Psoas muscle (tissue), 8 donors: ENCODE measurements around the gene KDM2A. TPM values are rescaled to one million over a fixed set of nuclear protein-coding genes. Genes with fewer than 3 reads are reported as not detected.
"Not testable (repeated sequence)": the region's sequence is repeated elsewhere in the genome, so short reads cannot be mapped to it uniquely, and the experiment has no call there.

Experiments
- ATAC-seq, 4 donors: fragments of 200-7000 bp; cut with Tn5 transposase; one replicate each; pipeline ENCODE4 v1.9.1; 2020; ENCODE audit warnings: moderate library complexity in 3 of 4, mild to moderate bottlenecking in 2 of 4
- DNase-seq, 2 donors: peaks; one replicate each; pipeline ENCODE4 v3.0.0-alpha.2; 2020
- H3K27ac ChIP-seq: fragments of 200-600 bp; one replicate; pipeline ENCODE4 v1.8.0; 2022
- H3K27me3 ChIP-seq, 3 donors: fragments of 200-600 bp in 1 of 3; one replicate each; pipeline versions ENCODE4 v1.6.1 to v1.8.0; 2013 to 2022; ENCODE audit warnings: low read length in 2 of 3, mild to moderate bottlenecking in 2 of 3, moderate library complexity in 1 of 3; ENCODE audit not compliant: insufficient read depth in 3 of 3
- H3K36me3 ChIP-seq, 2 donors: fragments of 200-600 bp in 1 of 2; one replicate each; pipeline versions ENCODE4 v1.6.1 to v1.8.0; 2013 to 2022; ENCODE audit warnings: low read depth in 1 of 2, mild to moderate bottlenecking in 1 of 2, moderate library complexity in 1 of 2; ENCODE audit not compliant: insufficient read depth in 1 of 2
- H3K4me1 ChIP-seq: fragments of 200-600 bp; one replicate; pipeline ENCODE4 v1.8.0; 2022
- H3K4me3 ChIP-seq: fragments of 200-600 bp; one replicate; pipeline ENCODE4 v1.8.0; 2022; ENCODE audit warnings: mild to moderate bottlenecking
- H3K9me3 ChIP-seq: fragments of 200-600 bp; one replicate; pipeline ENCODE4 v1.8.0; 2022
- WGBS, 3 donors: extraction: QIAGEN DNeasy Blood & Tissue Kit; methylation state at CpG; one replicate each; pipeline versions ENCODE4 v1.1.6 to v1.1.7; 2013; 5-methylcytosine and 5-hydroxymethylcytosine counted together
- intact Hi-C, 2 donors: fragments of 100-400 bp; cut with DNase I; formaldehyde crosslinking; loops; one replicate each; pipeline versions ENCODE4 v1.11.0 to v1.14.2; 2022
- polyA plus RNA-seq, 3 donors: library from polyadenylated mRNA; stranded (reverse); fragments of 200-250 nt; gene quantifications; one replicate each; pipeline ENCODE4 v1.2.3, GENCODE V29; 2013
- total RNA-seq, 4 donors: library from RNA; stranded (reverse); fragmentation: NEBNext Ultra II Directional in 2 of 4; extraction: Animal tissue kit (Norgen Biotek cat#: 25700) in 2 of 4; gene quantifications; one replicate each; pipeline versions ENCODE4 v1.2.1 to v1.2.4, GENCODE V29; 2021 to 2023
- TF ChIP-seq, protein P1 (sequence below): fragments of 200-600 bp; IDR thresholded peaks from one replicate; pipeline ENCODE4 v1.8.0; 2022; ENCODE audit warnings: antibody characterized with exemption
- donor health status: healthy with polysubstance abuse.
- donor health status: DM: no; HTN: no; CAD: no; lungs with moderate emphysema.
- donor health status: Bipolar disorder and iron deficiency.
- donor health status: healthy.
- donor health status: DM: yes; HTN: yes; CAD: no.
- donor health status: DM: no; HTN: no; CAD: no.
- donor health status: DM: no; HTN: no; CAD: no.
- donor health status: DM: yes; HTN: yes; CAD: no.

The KDM2A gene
- total and polyA plus RNA-seq, 7 donors, result 26.6 to 67.9 (median 52.4) TPM

DNA sequence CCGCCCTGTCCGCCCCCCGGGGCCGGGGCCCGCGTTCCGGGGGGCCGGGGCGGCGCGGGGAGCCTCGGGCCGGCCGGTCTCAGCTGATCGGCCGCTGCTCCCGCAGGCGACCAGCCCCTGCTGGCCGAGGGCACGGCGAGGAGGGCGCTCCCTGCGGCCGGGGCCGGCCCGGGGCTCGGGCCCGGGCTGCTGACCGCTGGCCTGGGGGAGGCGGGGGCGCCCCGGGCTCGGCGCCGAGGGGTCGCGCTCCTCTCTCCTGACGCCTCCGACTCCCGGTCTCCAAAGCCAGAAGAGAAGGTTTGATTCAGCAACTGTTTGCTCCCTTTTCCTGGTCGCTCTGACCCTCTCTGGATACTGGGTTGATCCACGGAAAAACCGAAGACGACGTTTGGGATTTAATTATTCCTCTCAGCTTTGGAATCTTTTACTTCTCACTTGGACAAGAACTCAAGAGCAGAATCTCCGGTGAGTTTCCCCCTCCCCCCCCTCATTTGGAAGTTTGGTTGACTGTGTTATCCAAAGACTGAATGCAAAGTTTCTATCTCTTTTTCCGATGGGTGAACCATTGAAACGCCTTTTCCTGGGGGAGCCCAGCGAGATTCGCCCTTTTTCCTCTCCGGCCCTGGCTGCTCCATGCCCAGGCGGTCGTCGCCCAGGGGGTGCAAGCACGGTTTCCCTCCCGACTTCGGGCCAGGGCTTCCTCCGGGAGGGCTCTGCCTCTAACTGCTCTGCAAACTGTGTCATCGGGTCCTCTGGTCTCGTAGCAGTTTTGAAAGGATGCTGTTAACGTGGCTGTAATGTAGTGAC, 725 bp downstream of the KDM2A start:
- Histone ChIP-seq H3K27me3 (no peaks in the 10 kb centered on the region), H3K36me3 (peaks cover 0 to 13% of the 10 kb centered on the region in 2 donors), H3K9me3 (no peaks in the 10 kb centered on the region), H3K4me1 (peaks cover 35% of the 10 kb centered on the region), H3K27ac (peak overlapping the region; percentile 99), H3K4me3 (peak overlapping the region; percentile 99)
- WGBS, 3 donors, result 0 to 1% (median 1%) methylated on average over 37 to 61 of the region's 61 CpGs
- DNase-seq (peak; percentile 43 to 65), ATAC-seq (peak in 2 of 4 donors; percentile 10 to 11)
- TF ChIP-seq, protein P1, sequence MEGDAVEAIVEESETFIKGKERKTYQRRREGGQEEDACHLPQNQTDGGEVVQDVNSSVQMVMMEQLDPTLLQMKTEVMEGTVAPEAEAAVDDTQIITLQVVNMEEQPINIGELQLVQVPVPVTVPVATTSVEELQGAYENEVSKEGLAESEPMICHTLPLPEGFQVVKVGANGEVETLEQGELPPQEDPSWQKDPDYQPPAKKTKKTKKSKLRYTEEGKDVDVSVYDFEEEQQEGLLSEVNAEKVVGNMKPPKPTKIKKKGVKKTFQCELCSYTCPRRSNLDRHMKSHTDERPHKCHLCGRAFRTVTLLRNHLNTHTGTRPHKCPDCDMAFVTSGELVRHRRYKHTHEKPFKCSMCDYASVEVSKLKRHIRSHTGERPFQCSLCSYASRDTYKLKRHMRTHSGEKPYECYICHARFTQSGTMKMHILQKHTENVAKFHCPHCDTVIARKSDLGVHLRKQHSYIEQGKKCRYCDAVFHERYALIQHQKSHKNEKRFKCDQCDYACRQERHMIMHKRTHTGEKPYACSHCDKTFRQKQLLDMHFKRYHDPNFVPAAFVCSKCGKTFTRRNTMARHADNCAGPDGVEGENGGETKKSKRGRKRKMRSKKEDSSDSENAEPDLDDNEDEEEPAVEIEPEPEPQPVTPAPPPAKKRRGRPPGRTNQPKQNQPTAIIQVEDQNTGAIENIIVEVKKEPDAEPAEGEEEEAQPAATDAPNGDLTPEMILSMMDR, result peak; percentile 7
- intact Hi-C loops, result loop anchor here (5.0 kb wide), 4 partner anchors 43 to 123 kb away; partner anchors contain the start of gene RHOD (in 1 of the 2)

DNA sequence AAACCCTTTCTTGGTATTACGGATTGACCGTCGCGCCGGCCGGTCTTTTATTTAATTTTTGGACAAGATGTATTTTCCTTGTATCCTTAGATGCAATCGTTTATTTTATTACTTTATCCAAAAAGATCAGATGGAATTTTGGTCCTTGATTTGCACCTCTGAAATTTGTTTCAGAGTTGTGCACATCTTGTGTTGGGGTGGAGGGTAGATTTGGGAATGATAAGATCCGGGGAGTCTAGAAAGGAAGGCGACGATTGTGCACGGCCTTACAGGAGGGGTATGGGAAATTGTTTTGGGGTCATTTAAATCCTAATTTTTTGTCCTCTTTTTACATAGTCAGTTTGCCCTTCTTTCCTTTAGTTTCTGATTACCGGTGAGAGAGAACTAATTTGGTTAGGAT, 1.4 kb downstream of the KDM2A start:
- peaks cover 35% of the 10 kb centered on the region for H3K4me1 ChIP-seq

DNA sequence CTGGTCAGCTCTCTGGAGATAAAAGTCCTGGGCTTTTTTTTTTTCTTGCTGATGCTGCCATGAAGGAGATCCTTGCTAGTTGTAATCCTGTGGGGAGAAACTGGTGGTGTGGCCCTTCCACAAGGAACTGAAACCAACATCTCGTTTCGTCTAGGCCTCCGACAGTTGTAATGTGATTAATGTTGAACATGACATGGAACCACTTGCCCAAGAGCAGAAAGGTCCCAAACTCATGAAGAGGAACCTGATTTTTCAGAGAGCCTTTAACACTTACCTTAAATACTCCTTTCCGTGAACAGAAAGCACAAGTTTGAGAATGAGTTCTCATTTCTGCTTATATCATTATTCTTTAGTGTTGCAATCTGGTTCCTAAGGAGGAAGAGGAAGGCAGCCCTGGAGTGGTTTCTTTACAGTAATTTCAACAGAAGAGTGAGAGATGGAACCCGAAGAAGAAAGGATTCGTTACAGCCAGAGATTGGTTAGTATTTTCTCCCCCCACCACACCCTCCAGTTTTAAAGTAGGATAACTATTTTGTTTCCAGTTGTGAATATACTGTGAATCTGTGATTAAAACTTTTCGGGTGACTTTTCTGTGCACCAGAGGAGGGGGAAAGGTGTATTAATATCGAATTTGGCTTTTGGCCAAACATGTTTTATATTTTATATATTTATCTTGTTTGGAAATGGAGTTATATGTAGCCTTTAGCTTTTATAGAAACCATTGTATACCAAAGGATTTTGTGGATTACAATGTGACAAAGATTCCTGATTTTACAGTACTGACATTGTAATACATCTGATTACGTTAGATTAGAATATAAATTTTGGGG, 2.0 kb downstream of the KDM2A start:
- peak overlapping the region; percentile 99 for H3K4me3 ChIP-seq
- H3K27me3 ChIP-seq, result no peaks in the 10 kb centered on the region
- peaks cover 35% of the 10 kb centered on the region for H3K4me1 ChIP-seq
- peak overlapping the region; percentile 99 for H3K27ac ChIP-seq
- no peaks in the 10 kb centered on the region for H3K9me3 ChIP-seq
- TF ChIP-seq, protein P1, result no peak
- ATAC-seq (peak in 1 of 4 donors; percentile 24), DNase-seq (no peak)
- H3K36me3 ChIP-seq, result peaks cover 0 to 22% of the 10 kb centered on the region in 2 donors
- intact Hi-C loops, result loop anchor here (5.0 kb wide), 3 partner anchors 41 to 121 kb away; no protein-coding TSS in a partner anchor
- 8 to 13% (median 8%) methylated on average over 9 of the region's 9 CpGs for WGBS, 3 donors

More for the DNA sequence above, 1.4 kb downstream of the KDM2A start:
- 0 to 1% (median 1%) methylated on average over 12 of the region's 12 CpGs for WGBS, 3 donors
- Histone ChIP-seq H3K4me3 (peak overlapping the region; percentile 99), H3K36me3 (peaks cover 0 to 18% of the 10 kb centered on the region in 2 donors), H3K9me3 (no peaks in the 10 kb centered on the region), H3K27me3 (no peaks in the 10 kb centered on the region), H3K27ac (peak overlapping the region; percentile 99)
- TF ChIP-seq, protein P1, result no peak
- intact Hi-C loops, result loop anchor here (5.0 kb wide), 3 partner anchors 42 to 122 kb away; no protein-coding TSS in a partner anchor
- DNase-seq (no peak), ATAC-seq (no peak)

DNA sequence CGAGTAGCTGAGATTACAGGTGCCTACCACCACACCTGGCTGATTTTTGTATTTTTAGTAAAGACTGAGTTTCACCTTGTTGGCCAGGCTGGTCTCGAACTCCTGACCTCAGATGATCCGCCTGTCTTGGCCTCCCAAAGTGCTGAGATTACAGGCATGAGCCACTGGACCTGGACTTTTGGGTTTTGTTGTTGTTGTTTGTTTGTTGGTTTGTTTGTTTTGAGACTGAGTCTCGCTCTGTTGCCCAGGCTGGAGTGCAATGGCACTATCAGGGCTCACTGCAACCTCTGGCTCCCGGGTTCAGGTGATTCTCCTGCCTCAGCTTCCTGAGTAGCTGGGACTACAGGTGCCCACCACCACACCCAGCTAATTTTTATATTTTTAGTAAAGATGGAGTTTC, 4.7 kb downstream of the KDM2A start:
- peaks cover 35% of the 10 kb centered on the region for H3K4me1 ChIP-seq
- not testable (repeated sequence) for DNase-seq, ATAC-seq, H3K27ac ChIP-seq, H3K9me3 ChIP-seq, H3K4me3 ChIP-seq, H3K27me3 ChIP-seq
- intact Hi-C loops, result loop anchor here (5.0 kb wide), 3 partner anchors 38 to 118 kb away; no protein-coding TSS in a partner anchor
- WGBS, 3 donors, result 88 to 95% (median 90%) methylated on average over 5 of the region's 5 CpGs
- peaks cover 0 to 41% of the 10 kb centered on the region in 2 donors for H3K36me3 ChIP-seq

DNA sequence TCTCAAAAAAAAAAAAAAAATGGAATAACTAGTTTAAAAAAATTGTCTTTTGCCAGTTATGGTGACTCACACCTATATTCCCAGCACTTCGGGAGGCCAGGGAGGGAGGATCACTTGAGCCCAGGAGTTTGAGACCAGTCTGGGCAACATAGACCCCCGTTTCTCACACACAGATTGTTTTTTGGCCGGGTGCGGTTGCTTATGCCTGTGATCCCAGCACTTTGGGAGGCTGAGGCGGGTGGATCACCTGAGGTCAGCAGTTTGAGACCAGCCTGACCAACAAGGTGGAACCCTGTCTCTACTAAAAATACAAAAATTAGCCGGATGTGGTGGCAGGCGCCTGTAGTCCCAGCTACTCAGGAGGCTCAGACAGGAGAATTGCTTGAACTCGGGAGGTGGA, 7.2 kb downstream of the KDM2A start:
- H3K9me3 ChIP-seq, H3K27ac ChIP-seq, ATAC-seq, intact Hi-C loops, H3K27me3 ChIP-seq, H3K4me3 ChIP-seq, DNase-seq: not testable (repeated sequence)
- 94 to 97% (median 96%) methylated on average over 8 of the region's 8 CpGs for WGBS, 3 donors
- Histone ChIP-seq H3K4me1 (peaks cover 34% of the 10 kb centered on the region), H3K36me3 (peaks cover 0 to 56% of the 10 kb centered on the region in 2 donors)
